Vagina (tissue), 2 donors: Measurements from ENCODE around the gene DPF3. TPM values are rescaled to one million over a fixed set of nuclear protein-coding genes. Genes with fewer than 3 reads are reported as not detected.

Experiments
- DNase-seq, 2 donors: peaks; one replicate each; pipeline ENCODE4 v3.0.0-alpha.2; 2017; ENCODE audit errors: extremely low spot score in 2 of 2
- H3K27ac ChIP-seq: fragments of 200-600 bp; sonication (generic); one replicate; pipeline ENCODE4 v1.5.1; 2019
- H3K27me3 ChIP-seq: fragments of 200-600 bp; sonication (generic); one replicate; pipeline ENCODE4 v1.5.1; 2019
- H3K36me3 ChIP-seq, 2 donors: fragments of 200-600 bp; sonication (generic); one replicate each; pipeline ENCODE4 v1.5.1; 2017 to 2019
- H3K4me1 ChIP-seq: fragments of 200-600 bp; sonication (generic); one replicate; pipeline ENCODE4 v1.5.1; 2019
- H3K4me3 ChIP-seq, 2 donors: fragments of 200-600 bp; sonication (generic); 1 replicate in 1 of 2; 2 replicates in 1 of 2; pipeline ENCODE4 v1.5.1; 2016 to 2019
- H3K9me3 ChIP-seq: fragments of 200-600 bp; sonication (generic); one replicate; pipeline ENCODE4 v1.5.1; 2019
- POLR2A ChIP-seq, 2 donors: fragments of 450-650 bp; IDR thresholded peaks; one replicate each; pipeline ENCODE4 v1.6.1; 2017; ENCODE audit warnings: antibody characterized with exemption in 2 of 2, mild to moderate bottlenecking in 2 of 2, moderate library complexity in 2 of 2
- POLR2AphosphoS5 ChIP-seq, 2 donors: sonication (generic); formaldehyde crosslinking; IDR thresholded peaks; one replicate each; pipeline ENCODE4 v1.9.0; 2017; ENCODE audit warnings: antibody characterized with exemption in 2 of 2, mild to moderate bottlenecking in 2 of 2, low read depth in 1 of 2; ENCODE audit not compliant: insufficient read depth in 1 of 2
- intact Hi-C: fragments of 100-400 bp; cut with DNase I; formaldehyde crosslinking; loops from one replicate; pipeline ENCODE4 v1.15.1; 2023
- total RNA-seq: library from RNA; depleted of rRNA; stranded (reverse); fragments of >200 nt; gene quantifications from one replicate; pipeline ENCODE4 v1.2.3, GENCODE V29; 2016
- TF ChIP-seq, protein P1 (sequence below), 3 experiments: fragments of 450-650 bp in 2 of 3; fragments of 200-600 bp in 1 of 3; sonication (generic) in 1 of 3; IDR thresholded peaks; one replicate each; pipeline ENCODE4 v1.5.1; 2017 to 2019; ENCODE audit warnings: antibody characterized with exemption in 3 of 3, mild to moderate bottlenecking in 2 of 3, moderate library complexity in 2 of 3

DPF3 gene
- total RNA-seq, 1 donor from 2014 or later, result not detected

DNA sequence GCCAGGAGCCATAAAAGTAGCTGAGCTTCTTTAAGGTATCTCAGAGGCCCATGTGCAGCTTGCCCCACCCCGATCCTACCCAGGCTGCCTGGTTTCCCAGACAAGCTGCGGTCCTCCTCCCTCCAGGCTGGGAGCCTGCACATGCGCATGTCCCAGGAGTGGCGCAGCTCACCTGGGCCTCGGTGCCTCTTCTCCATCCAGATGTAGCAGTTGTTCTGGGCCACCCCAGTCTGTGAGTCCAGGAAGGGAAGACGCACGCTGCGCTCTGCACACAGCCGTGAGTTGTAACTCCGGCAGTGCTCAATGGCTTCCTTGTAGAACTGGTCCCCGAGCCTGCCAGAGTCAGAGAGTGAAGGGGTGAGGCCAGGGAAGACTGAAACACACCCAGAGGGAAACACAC is 122.3 kb downstream of the DPF3 start:
- peak; percentile 76 to 79 for DNase-seq
- Histone ChIP-seq H3K27ac (no peak overlapping the region), H3K4me1 (no peaks in the 10 kb centered on the region)

DNA sequence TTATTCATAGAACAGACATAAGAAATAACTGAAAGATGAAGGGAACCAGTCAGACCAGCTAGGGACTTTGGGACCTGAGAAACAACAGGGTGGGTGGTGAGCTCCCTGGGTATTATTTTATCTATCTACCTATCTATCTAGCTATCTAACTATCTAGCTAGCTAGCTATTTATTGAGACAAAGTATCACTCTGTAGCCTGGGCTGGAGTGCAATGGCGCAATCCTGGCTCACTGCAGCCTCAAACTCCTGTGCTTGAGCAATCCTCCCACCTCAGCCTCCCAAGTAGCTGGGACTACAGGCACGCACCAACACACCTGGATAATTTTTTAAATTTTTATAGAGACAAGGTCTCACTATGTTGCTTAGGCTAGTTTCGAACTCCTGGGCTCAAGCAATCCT is 127.6 kb downstream of the DPF3 start:
- TF ChIP-seq, protein P1, sequence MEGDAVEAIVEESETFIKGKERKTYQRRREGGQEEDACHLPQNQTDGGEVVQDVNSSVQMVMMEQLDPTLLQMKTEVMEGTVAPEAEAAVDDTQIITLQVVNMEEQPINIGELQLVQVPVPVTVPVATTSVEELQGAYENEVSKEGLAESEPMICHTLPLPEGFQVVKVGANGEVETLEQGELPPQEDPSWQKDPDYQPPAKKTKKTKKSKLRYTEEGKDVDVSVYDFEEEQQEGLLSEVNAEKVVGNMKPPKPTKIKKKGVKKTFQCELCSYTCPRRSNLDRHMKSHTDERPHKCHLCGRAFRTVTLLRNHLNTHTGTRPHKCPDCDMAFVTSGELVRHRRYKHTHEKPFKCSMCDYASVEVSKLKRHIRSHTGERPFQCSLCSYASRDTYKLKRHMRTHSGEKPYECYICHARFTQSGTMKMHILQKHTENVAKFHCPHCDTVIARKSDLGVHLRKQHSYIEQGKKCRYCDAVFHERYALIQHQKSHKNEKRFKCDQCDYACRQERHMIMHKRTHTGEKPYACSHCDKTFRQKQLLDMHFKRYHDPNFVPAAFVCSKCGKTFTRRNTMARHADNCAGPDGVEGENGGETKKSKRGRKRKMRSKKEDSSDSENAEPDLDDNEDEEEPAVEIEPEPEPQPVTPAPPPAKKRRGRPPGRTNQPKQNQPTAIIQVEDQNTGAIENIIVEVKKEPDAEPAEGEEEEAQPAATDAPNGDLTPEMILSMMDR (IDR thresholded peaks at IDR 0.05), result no peak
- no peak for TF ChIP-seq POLR2A (IDR thresholded peaks at IDR 0.05)
- no peak for TF ChIP-seq POLR2AphosphoS5 (IDR thresholded peaks at IDR 0.05; ENCODE audit: insufficient read depth in 1 of 2, low read depth in 1 of 2)
- peaks cover 6% of the 10 kb centered on the region for H3K9me3 ChIP-seq
- H3K36me3 ChIP-seq, result no peaks in the 10 kb centered on the region
- H3K4me3 ChIP-seq, result no peak overlapping the region
- peak in 1 of 2 donors; percentile 37 for DNase-seq
- H3K27ac ChIP-seq, result no peak overlapping the region
- intact Hi-C loops, result no loop called here
- no peaks in the 10 kb centered on the region for H3K4me1 ChIP-seq
- H3K27me3 ChIP-seq, result no peaks in the 10 kb centered on the region

More for the DNA sequence above, 122.3 kb downstream of the DPF3 start:
- Histone ChIP-seq H3K9me3 (no peaks in the 10 kb centered on the region), H3K4me3 (no peak overlapping the region), H3K36me3 (no peaks in the 10 kb centered on the region), H3K27me3 (no peaks in the 10 kb centered on the region)
- no peak for TF ChIP-seq POLR2A (IDR thresholded peaks at IDR 0.05)
- TF ChIP-seq, protein P1 (IDR thresholded peaks at IDR 0.05), result no peak
- no peak for TF ChIP-seq POLR2AphosphoS5 (IDR thresholded peaks at IDR 0.05; ENCODE audit: insufficient read depth in 1 of 2, low read depth in 1 of 2)
- intact Hi-C loops, result no loop called here

DNA sequence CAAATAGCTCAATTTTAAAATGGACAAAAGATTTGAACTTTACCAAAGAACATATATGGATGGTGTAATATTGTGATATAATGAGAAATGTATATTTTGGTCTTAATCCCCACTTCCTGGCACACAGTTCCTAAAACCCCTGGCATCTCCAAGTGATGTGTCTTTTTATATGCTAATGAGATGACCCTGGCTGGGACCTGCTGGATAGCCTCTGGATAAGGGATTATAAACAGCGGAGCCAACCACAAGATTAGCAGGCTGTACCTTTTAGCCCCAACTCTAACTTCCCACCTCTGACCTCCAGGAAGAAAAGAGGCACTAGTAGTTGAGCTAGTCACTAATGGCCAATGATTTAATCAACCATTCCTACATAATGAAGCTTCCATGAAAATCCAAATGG is 130.0 kb downstream of the DPF3 start:
- intact Hi-C loops, result no loop called here
- Histone ChIP-seq H3K27me3 (no peaks in the 10 kb centered on the region), H3K36me3 (no peaks in the 10 kb centered on the region), H3K4me3 (no peak overlapping the region), H3K9me3 (peaks cover 6% of the 10 kb centered on the region), H3K4me1 (no peaks in the 10 kb centered on the region), H3K27ac (no peak overlapping the region)
- DNase-seq, result peak in 1 of 2 donors; percentile 34
- TF ChIP-seq, protein P1 (IDR thresholded peaks at IDR 0.05), result no peak
- TF ChIP-seq POLR2A (IDR thresholded peaks at IDR 0.05) (no peak), POLR2AphosphoS5 (IDR thresholded peaks at IDR 0.05; ENCODE audit: insufficient read depth in 1 of 2, low read depth in 1 of 2) (no peak)

DNA sequence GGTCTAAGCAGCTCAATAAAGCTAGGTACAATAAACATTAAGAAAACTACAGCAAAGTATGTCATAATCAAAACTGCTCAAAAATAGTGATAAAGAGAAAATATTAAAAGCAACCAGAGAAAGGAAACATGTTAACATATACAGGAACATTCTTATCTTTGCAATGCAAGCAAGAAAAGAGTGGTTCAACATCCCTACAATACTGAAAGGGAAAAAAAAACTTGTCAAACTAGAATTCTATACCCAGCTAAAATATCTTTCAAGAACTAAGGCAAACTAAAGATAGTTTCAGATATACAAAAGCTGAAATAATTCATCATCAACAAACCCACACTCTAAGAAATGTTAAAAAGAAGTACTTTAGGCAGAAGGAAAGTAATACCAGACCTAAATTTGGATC is 134.2 kb downstream of the DPF3 start:
- DNase-seq, result no peak
- peaks cover 6% of the 10 kb centered on the region for H3K9me3 ChIP-seq
- TF ChIP-seq POLR2A (IDR thresholded peaks at IDR 0.05) (no peak), POLR2AphosphoS5 (IDR thresholded peaks at IDR 0.05; ENCODE audit: insufficient read depth in 1 of 2, low read depth in 1 of 2) (no peak)
- TF ChIP-seq, protein P1 (IDR thresholded peaks at IDR 0.05), result no peak
- no peaks in the 10 kb centered on the region for H3K27me3 ChIP-seq
- no peak overlapping the region for H3K27ac ChIP-seq
- H3K36me3 ChIP-seq, result no peaks in the 10 kb centered on the region
- intact Hi-C loops, result no loop called here
- H3K4me3 ChIP-seq, result no peak overlapping the region
- no peaks in the 10 kb centered on the region for H3K4me1 ChIP-seq

DNA sequence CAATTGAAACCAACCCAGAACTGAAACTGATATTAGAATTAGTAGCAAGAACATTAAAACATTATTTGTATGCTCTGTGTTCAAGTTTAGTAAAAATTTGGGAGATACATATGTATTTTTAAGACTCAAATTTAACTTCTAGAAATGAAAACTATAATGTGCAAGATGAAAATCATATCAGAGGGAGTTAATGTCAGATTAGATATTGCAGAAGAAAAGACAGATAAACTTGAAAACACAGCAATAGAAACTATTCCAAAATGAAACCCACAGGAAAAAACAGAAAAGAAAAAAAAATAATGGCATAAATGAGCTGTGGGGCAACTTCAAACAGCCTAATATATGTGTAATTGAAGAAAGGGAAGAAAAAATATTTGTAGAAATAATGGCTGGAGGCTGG is 134.9 kb downstream of the DPF3 start:
- intact Hi-C loops, result no loop called here
- Histone ChIP-seq H3K9me3 (peaks cover 6% of the 10 kb centered on the region), H3K36me3 (no peaks in the 10 kb centered on the region), H3K27me3 (no peaks in the 10 kb centered on the region), H3K27ac (no peak overlapping the region), H3K4me3 (no peak overlapping the region), H3K4me1 (no peaks in the 10 kb centered on the region)
- no peak for DNase-seq
- TF ChIP-seq, protein P1 (IDR thresholded peaks at IDR 0.05), result no peak
- TF ChIP-seq POLR2A (IDR thresholded peaks at IDR 0.05), result no peak
- TF ChIP-seq POLR2AphosphoS5 (IDR thresholded peaks at IDR 0.05; ENCODE audit: insufficient read depth in 1 of 2, low read depth in 1 of 2), result no peak
